K562 (cell line): ENCODE results near the gene CHCHD4. TPM values are rescaled to one million over a fixed set of nuclear protein-coding genes. Genes with fewer than 3 reads are reported as not detected.

ENCODE experiments used
- ATAC-seq: fragments of 200-7000 bp; cut with Tn5 transposase; 3 replicates; pipeline ENCODE4 v1.9.1; 2020; ENCODE audit warnings: moderate library complexity
- BruUV-seq: library from RNA; stranded (reverse); fragments of 400-500 nt; replicated peaks from 2 replicates; lab custom pipeline; 2021; lab: Mats Ljungman, UMichigan
- CTCF ChIA-PET: fragments of 300-600 bp; formaldehyde crosslinking; extraction: SDS; loops from one replicate; lab custom pipeline; 2021; ENCODE audit warnings: low intra/inter-chr PET ratio; lab: Yijun Ruan, JAX
- POLR2A ChIA-PET: fragments of 300-600, 350-650 bp; sonication (Branson Sonifier 250); formaldehyde crosslinking; extraction: SDS; loops from one replicate; lab custom pipeline; 2021; ENCODE audit warnings: antibody characterized with exemption, inconsistent platforms; lab: Yijun Ruan, JAX
- DNase-seq, 4 experiments: peaks; one replicate each; pipeline versions ENCODE4 v3.0.0 to v3.0.0-alpha.2; 2011 to 2018; ENCODE audit warnings: low spot score in 3 of 4, mixed read lengths in 3 of 4; ENCODE audit errors: extremely low read depth in 1 of 4
- FAIRE-seq: peaks from 2 replicates; lab custom pipeline; 2011; peaks lifted over from hg19 to GRCh38; lab: Jason Lieb, UNC
- H2AFZ ChIP-seq: 2 replicates; pipeline ENCODE4 v1.6.0; 2011; ENCODE audit warnings: low read depth, low read length, control low read depth, inconsistent platforms
- H3K27ac ChIP-seq: fragments of 200-600 bp; 3 replicates; pipeline ENCODE4 v1.8.0; 2011; ENCODE audit warnings: low read depth, mild to moderate bottlenecking, control low read depth, inconsistent platforms, low read length, moderate library complexity, mixed read lengths; ENCODE audit errors: extremely low read depth
- H3K27me3 ChIP-seq, 2 experiments: fragments of 300-600 bp in 1 of 2; 2 replicates in 1 of 2; 3 replicates in 1 of 2; pipeline versions ENCODE4 v1.6.0 to v1.8.0; 2011; ENCODE audit warnings: inconsistent platforms in 2 of 2, low read length in 2 of 2, mild to moderate bottlenecking in 1 of 2, mixed read lengths in 1 of 2, moderate library complexity in 1 of 2; ENCODE audit not compliant: control insufficient read depth in 2 of 2, insufficient read depth in 2 of 2
- H3K36me3 ChIP-seq: fragments of 300-600 bp; 3 replicates; pipeline ENCODE4 v1.8.0; 2011; ENCODE audit warnings: mild to moderate bottlenecking, low read length, inconsistent platforms; ENCODE audit not compliant: control insufficient read depth, insufficient read depth
- H3K4me1 ChIP-seq, 2 experiments: fragments of 200-600 bp in 1 of 2; replicated peaks in 1 of 2; 2 replicates in 1 of 2; 3 replicates in 1 of 2; pipeline versions ENCODE4 v1.5.1 to v1.8.0; 2011; ENCODE audit warnings: inconsistent platforms in 2 of 2, low read length in 2 of 2, mild to moderate bottlenecking in 1 of 2, mixed read lengths in 1 of 2, moderate library complexity in 1 of 2; ENCODE audit not compliant: control insufficient read depth in 2 of 2, insufficient read depth in 2 of 2
- H3K4me2 ChIP-seq: 2 replicates; pipeline ENCODE4 v1.6.1; 2011; ENCODE audit warnings: low read length, control low read depth, inconsistent platforms, mixed read lengths; ENCODE audit not compliant: insufficient read depth
- H3K4me3 ChIP-seq: fragments of 200-600 bp; sonication (generic), shearing (Covaris generic); 2 replicates; pipeline ENCODE4 v1.5.1; 2016; ENCODE audit warnings: control low read depth, inconsistent platforms
- H3K79me2 ChIP-seq: fragments of 200-600 bp; 3 replicates; pipeline ENCODE4 v1.8.0; 2011; ENCODE audit warnings: low read length, inconsistent platforms; ENCODE audit not compliant: control insufficient read depth, insufficient read depth
- H3K9ac ChIP-seq, 2 experiments: 2 replicates each; pipeline versions ENCODE4 v1.6.0 to v1.6.1; 2011; ENCODE audit warnings: low read depth in 2 of 2, low read length in 2 of 2, control low read depth in 1 of 2, inconsistent platforms in 1 of 2, mild to moderate bottlenecking in 1 of 2, mixed read lengths in 1 of 2; ENCODE audit not compliant: insufficient read depth in 1 of 2
- H3K9me1 ChIP-seq: one replicate; pipeline ENCODE4 v1.6.0; 2011; ENCODE audit warnings: inconsistent platforms, mild to moderate bottlenecking, low read length, moderate library complexity; ENCODE audit not compliant: control insufficient read depth, insufficient read depth
- H3K9me3 ChIP-seq: replicated peaks from 2 replicates; pipeline ENCODE4 v1.5.1; 2011; ENCODE audit warnings: low read depth, low read length, inconsistent platforms; ENCODE audit not compliant: control insufficient read depth, insufficient read depth
- H4K20me1 ChIP-seq: replicated peaks from 2 replicates; pipeline ENCODE4 v1.6.1; 2011; ENCODE audit warnings: low read length, inconsistent platforms, mixed read lengths; ENCODE audit not compliant: control insufficient read depth, insufficient read depth
- ARNT ChIP-seq, 2 experiments: fragments of 450-650 bp; IDR thresholded peaks; 2 replicates each; pipeline ENCODE4 v1.6.1; 2016; ENCODE audit warnings: mild to moderate bottlenecking in 1 of 2
- BRCA1 ChIP-seq, 2 experiments: fragments of 450-650 bp in 1 of 2; sonication (generic) in 1 of 2; formaldehyde crosslinking in 1 of 2; IDR thresholded peaks; 2 replicates each; pipeline versions ENCODE4 v1.5.0 to v1.6.1; 2017 to 2020; ENCODE audit warnings: mild to moderate bottlenecking in 1 of 2, missing genetic modification reagents in 1 of 2
- GABPB2 ChIP-seq: fragments of 250-450 bp; sonication (Bioruptor Pico); conservative IDR thresholded peaks from 2 replicates; pipeline ENCODE4 v1.5.1; 2021; ENCODE audit warnings: mild to moderate bottlenecking
- HIVEP1 ChIP-seq: fragments of 250-450 bp; sonication (Bioruptor Pico); IDR thresholded peaks from 2 replicates; pipeline ENCODE4 v1.4.0; 2020; ENCODE audit warnings: mild to moderate bottlenecking
- MECOM ChIP-seq: fragments of 250-450 bp; sonication (Bioruptor Pico); IDR thresholded peaks from 2 replicates; pipeline ENCODE4 v1.8.0; 2022; ENCODE audit warnings: inconsistent platforms
- MIER1 ChIP-seq: fragments of 450-650 bp; IDR thresholded peaks from 2 replicates; pipeline ENCODE4 v1.6.1; 2016; ENCODE audit warnings: antibody characterized with exemption, mild to moderate bottlenecking, low read depth
- NR4A1 ChIP-seq, 2 experiments: fragments of 250-450 bp in 1 of 2; fragments of 450-650 bp in 1 of 2; sonication (Bioruptor Pico) in 1 of 2; IDR thresholded peaks; 2 replicates each; pipeline versions ENCODE4 v1.4.0 to v1.6.1; 2016 to 2020; ENCODE audit warnings: mild to moderate bottlenecking in 2 of 2, missing compliant biosample characterization in 1 of 2, missing genetic modification characterization in 1 of 2, moderate library complexity in 1 of 2
- PCBP2 ChIP-seq: fragments of 200-400 bp; formaldehyde crosslinking; IDR thresholded peaks from 2 replicates; pipeline ENCODE4 v1.6.1; 2018; ENCODE audit warnings: low read length, low read depth, mild to moderate bottlenecking, moderate library complexity; ENCODE audit not compliant: poor library complexity, severe bottlenecking
- RAD21 ChIP-seq, 2 experiments: fragments of 250-450 bp in 1 of 2; fragments of 450-650 bp in 1 of 2; sonication (Bioruptor Pico) in 1 of 2; formaldehyde crosslinking in 1 of 2; IDR thresholded peaks in 1 of 2; conservative IDR thresholded peaks in 1 of 2; 2 replicates each; pipeline versions ENCODE4 v1.4.0 to v1.8.0; 2020 to 2022; ENCODE audit warnings: mild to moderate bottlenecking in 2 of 2, moderate library complexity in 1 of 2
- RBM17 ChIP-seq: fragments of 200-400 bp; formaldehyde crosslinking; IDR thresholded peaks from 2 replicates; pipeline ENCODE4 v1.6.1; 2017; ENCODE audit warnings: low read depth, mild to moderate bottlenecking, low read length, borderline replicate concordance
- SMAD1 ChIP-seq: fragments of 150-350 bp; IDR thresholded peaks from 2 replicates; pipeline ENCODE4 v1.6.1; 2014; ENCODE audit warnings: low read length, low read depth; ENCODE audit not compliant: partially characterized antibody
- TAF7 ChIP-seq: fragments of 450-650 bp; IDR thresholded peaks from 2 replicates; pipeline ENCODE4 v1.6.1; 2016; ENCODE audit warnings: missing genetic modification characterization, missing compliant biosample characterization
- TBL1XR1 ChIP-seq, 2 experiments: IDR thresholded peaks; 2 replicates each; pipeline ENCODE4 v1.6.1; 2012; ENCODE audit warnings: improper control_type of control experiment in 2 of 2, low read length in 2 of 2, mild to moderate bottlenecking in 1 of 2
- ZNF184 ChIP-seq: sonication (generic); formaldehyde crosslinking; IDR thresholded peaks from 2 replicates; pipeline ENCODE4 v1.5.0; 2020; ENCODE audit warnings: missing genetic modification reagents
- ZNF354B ChIP-seq: fragments of 250-450 bp; sonication (Bioruptor Pico); IDR thresholded peaks from 2 replicates; pipeline ENCODE4 v1.4.0; 2020
- WGBS: fragments of 100-300 bp; shearing (Covaris generic); methylation state at CpG from one replicate; pipeline ENCODE4 v1.1.6; 2016; ENCODE audit warnings: low coverage, mixed read lengths; ENCODE audit not compliant: insufficient coverage; ENCODE audit errors: missing lambda C conversion rate; 5-methylcytosine and 5-hydroxymethylcytosine counted together
- in situ Hi-C: fragments of 300-500 bp; cut with MboI; formaldehyde crosslinking; loops from 4 replicates; pipeline ENCODE4 v1.15.0; 2018; ENCODE audit warnings: inconsistent platforms, mixed read lengths
- intact Hi-C: fragments of 100-400 bp; cut with micrococcal nuclease; formaldehyde crosslinking; loops from 2 replicates; pipeline ENCODE4 v1.14.2; 2022
- polyA plus RNA-seq, 8 experiments: library from polyadenylated mRNA; depleted of rRNA in 4 of 8; stranded (reverse) in 5 of 8; unstranded in 3 of 8; fragments of >200 nt; fragmentation: Nextera tagmentation in 2 of 8; fragmentation: Illumina TruSeq in 1 of 8; extraction: Ambion mirVana in 2 of 8; extraction: Trizol in 1 of 8; gene quantifications; 2 replicates each; pipeline versions ENCODE4 v1.2.1 to v1.2.3, GENCODE V29; 2011 to 2014; ENCODE audit warnings: inconsistent platforms in 1 of 8, missing spikeins in 1 of 8
- total RNA-seq, 7 experiments: library from RNA; depleted of rRNA in 6 of 7; stranded (reverse); fragments of >200 nt in 6 of 7; fragmentation: Illumina TruSeq in 2 of 7; extraction: Trizol in 2 of 7; gene quantifications; 2 replicates each; pipeline versions ENCODE4 v1.2.1 to v1.2.3, GENCODE V29; 2011 to 2021; ENCODE audit warnings: low replicate concordance in 1 of 7
- TF ChIP-seq, protein P1 (sequence below): sonication (generic); formaldehyde crosslinking; IDR thresholded peaks from 2 replicates; pipeline ENCODE4 v1.8.0; 2023; ENCODE audit warnings: mild to moderate bottlenecking, missing genetic modification reagents
- TF ChIP-seq, protein P2 (sequence below), 3 experiments: IDR thresholded peaks in 2 of 3; conservative IDR thresholded peaks in 1 of 3; 2 replicates each; pipeline ENCODE4 v1.5.1; 2011 to 2012; ENCODE audit warnings: low read length in 3 of 3, mild to moderate bottlenecking in 3 of 3, control low read depth in 2 of 3, improper control_type of control experiment in 1 of 3, inconsistent platforms in 1 of 3, low read depth in 1 of 3, mixed read lengths in 1 of 3, moderate library complexity in 1 of 3; ENCODE audit not compliant: insufficient read depth in 2 of 3

The CHCHD4 gene
- total and polyA plus RNA-seq, 9 of the 15 experiments (the other 6 are each of a cell fraction or from before 2014, with no cell fraction given) = 55.4 to 225 (median 77.2) TPM

DNA sequence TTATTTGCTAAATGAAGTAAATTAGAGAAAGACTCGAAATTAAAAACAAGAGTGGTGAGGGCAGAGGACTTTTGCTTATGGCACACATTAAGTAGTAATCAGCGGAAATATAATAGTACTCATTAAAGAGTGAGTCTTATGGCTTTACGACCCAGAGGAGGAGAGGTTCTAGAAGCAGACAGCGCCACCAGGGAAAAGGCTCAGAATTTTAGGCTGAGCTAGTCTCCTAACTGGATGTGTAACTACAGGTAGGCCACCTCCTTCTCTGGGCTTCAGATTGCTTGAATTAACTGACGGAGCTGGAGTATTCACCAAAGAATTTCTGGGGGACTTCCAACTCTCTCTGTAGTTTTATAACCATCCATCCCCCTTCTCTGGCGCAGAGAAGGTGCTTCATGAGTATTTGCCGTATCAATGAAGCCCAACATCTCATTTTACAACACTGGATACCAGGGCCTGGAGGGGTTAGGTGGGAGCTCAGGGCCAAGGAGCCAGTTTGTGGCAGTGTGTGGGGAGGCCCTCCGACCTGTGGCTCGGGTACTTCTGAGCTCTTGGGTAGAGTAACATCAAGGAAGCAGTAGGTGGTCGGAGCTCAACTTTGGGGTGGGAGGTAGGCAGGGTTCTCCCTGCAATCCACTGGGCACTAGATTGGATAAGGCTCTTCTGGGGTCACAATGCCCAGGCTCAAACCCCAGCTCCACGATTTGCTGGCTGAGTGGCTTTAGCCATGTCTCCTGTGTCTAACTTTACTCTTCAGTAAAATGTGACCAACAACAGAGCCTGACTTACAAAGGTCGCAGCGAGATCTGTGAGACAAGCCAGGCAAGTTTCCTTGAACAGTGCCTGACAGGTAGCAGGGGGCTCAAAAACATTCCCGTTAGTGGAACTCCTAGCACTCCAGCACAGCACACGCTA lies 1.1 kb downstream of the CHCHD4 start:
- Histone ChIP-seq H3K4me3 (peak overlapping the region; percentile 72), H3K4me1 (peaks cover 35 to 46% of the 10 kb centered on the region in 2 experiments), H3K9me3 (peaks cover 33% of the 10 kb centered on the region), H3K36me3 (peaks cover 65% of the 10 kb centered on the region), H4K20me1 (peaks cover 10% of the 10 kb centered on the region; the same call in 1 of the 2 replicates), H3K27ac (peak overlapping the region; percentile 86), H3K9me1 (peaks cover 5% of the 10 kb centered on the region), H3K27me3 (no peaks in the 10 kb centered on the region), H2AFZ (peak overlapping the region; percentile 29), H3K4me2 (peak overlapping the region; percentile 95), H3K79me2 (peaks cover 92% of the 10 kb centered on the region), H3K9ac (peak overlapping the region; percentile 88 to 97)
- ChIA-PET CTCF (interaction anchor here (0.6 kb wide), 1 partner anchor 160 kb away, joined by 3 read pairs; no protein-coding TSS in a partner anchor), POLR2A (interaction anchor here (0.6 to 3.5 kb wide), 9 partner anchors 9 to 1503 kb away, joined by 3 to 16 read pairs (median 3); no protein-coding TSS in a partner anchor)
- intact Hi-C loops (loop anchor here (1.0 to 10.0 kb wide), 3 partner anchors 55 to 469 kb away; partner anchors contain the start of genes LSM3 and XPC), in situ Hi-C loops (loop anchor here (5.0 kb wide), 1 partner anchor 226 kb away; no protein-coding TSS in a partner anchor)
- BruUV-seq = TSS peak; percentile 40
- ATAC-seq (0 out of 3 replicates have a peak, but pooled peaks have one; percentile 4), DNase-seq (peak in 1 of 4 experiments; percentile 67), FAIRE-seq (peak; percentile 80)
- 3% methylated on average over 15 of the region's 15 CpGs for WGBS
- no peak for TF ChIP-seq ZNF184 (CRISPR knock-in tag)
- no peak for TF ChIP-seq HIVEP1 (CRISPR knock-in tag)
- TF ChIP-seq TAF7 (tag) = 0 out of 2 replicates have a peak, but pooled peaks have one; percentile 8
- TF ChIP-seq BRCA1 (IDR thresholded peaks at IDR 0.05) = no peak
- no peak for TF ChIP-seq BRCA1 (CRISPR knock-in tag; IDR thresholded peaks at IDR 0.05)
- TF ChIP-seq MECOM = 0 out of 2 replicates have a peak, but pooled peaks have one; percentile 9
- no peak for TF ChIP-seq RBM17
- no peak for TF ChIP-seq ARNT (IDR thresholded peaks at IDR 0.05)
- no peak for TF ChIP-seq SMAD1
- TF ChIP-seq PCBP2 = no peak
- TF ChIP-seq RAD21 (CRISPR knock-in tag; conservative IDR thresholded peaks at IDR 0.05 in 1 of 2, IDR thresholded peaks at IDR 0.05 in 1 of 2) = peak in 1 of 2 experiments; percentile 34; a peak in 1 of 4 replicates
- TF ChIP-seq ZNF354B (CRISPR knock-in tag) = 0 out of 2 replicates have a peak, but pooled peaks have one; percentile 14
- TF ChIP-seq, protein P1, sequence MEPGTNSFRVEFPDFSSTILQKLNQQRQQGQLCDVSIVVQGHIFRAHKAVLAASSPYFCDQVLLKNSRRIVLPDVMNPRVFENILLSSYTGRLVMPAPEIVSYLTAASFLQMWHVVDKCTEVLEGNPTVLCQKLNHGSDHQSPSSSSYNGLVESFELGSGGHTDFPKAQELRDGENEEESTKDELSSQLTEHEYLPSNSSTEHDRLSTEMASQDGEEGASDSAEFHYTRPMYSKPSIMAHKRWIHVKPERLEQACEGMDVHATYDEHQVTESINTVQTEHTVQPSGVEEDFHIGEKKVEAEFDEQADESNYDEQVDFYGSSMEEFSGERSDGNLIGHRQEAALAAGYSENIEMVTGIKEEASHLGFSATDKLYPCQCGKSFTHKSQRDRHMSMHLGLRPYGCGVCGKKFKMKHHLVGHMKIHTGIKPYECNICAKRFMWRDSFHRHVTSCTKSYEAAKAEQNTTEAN (CRISPR knock-in tag) = no peak
- TF ChIP-seq MIER1 = peak; percentile 30; the same call in 1 of the 2 replicates
- TF ChIP-seq, protein P2, sequence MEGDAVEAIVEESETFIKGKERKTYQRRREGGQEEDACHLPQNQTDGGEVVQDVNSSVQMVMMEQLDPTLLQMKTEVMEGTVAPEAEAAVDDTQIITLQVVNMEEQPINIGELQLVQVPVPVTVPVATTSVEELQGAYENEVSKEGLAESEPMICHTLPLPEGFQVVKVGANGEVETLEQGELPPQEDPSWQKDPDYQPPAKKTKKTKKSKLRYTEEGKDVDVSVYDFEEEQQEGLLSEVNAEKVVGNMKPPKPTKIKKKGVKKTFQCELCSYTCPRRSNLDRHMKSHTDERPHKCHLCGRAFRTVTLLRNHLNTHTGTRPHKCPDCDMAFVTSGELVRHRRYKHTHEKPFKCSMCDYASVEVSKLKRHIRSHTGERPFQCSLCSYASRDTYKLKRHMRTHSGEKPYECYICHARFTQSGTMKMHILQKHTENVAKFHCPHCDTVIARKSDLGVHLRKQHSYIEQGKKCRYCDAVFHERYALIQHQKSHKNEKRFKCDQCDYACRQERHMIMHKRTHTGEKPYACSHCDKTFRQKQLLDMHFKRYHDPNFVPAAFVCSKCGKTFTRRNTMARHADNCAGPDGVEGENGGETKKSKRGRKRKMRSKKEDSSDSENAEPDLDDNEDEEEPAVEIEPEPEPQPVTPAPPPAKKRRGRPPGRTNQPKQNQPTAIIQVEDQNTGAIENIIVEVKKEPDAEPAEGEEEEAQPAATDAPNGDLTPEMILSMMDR (IDR thresholded peaks at IDR 0.05 in 2 of 3, conservative IDR thresholded peaks at IDR 0.05 in 1 of 3; ENCODE audit: insufficient read depth in 2 of 3, low read depth in 1 of 3, low read length in 3 of 3) = peak; percentile 21 to 53 (median 32); a peak in 4 of 6 replicates
- TF ChIP-seq TBL1XR1 (IDR thresholded peaks at IDR 0.05; ENCODE audit: low read length in 2 of 2) = no peak
- TF ChIP-seq GABPB2 (CRISPR knock-in tag) = no peak
- TF ChIP-seq NR4A1 (CRISPR knock-in tag; IDR thresholded peaks at IDR 0.05) = no peak
- TF ChIP-seq NR4A1 (tag; IDR thresholded peaks at IDR 0.05) = no peak
